HepG2 (cell line): Measurements from ENCODE around the gene ARL6IP4. TPM values are rescaled to one million over a fixed set of nuclear protein-coding genes. Genes with fewer than 3 reads are reported as not detected.

Source experiments
- ATAC-seq: fragments of 200-7000 bp; cut with Tn5 transposase; 3 replicates; pipeline ENCODE4 v1.9.1; 2020; ENCODE audit warnings: mild to moderate bottlenecking, moderate library complexity
- BruUV-seq: library from RNA; stranded (reverse); fragments of 400-500 nt; replicated peaks from 2 replicates; lab custom pipeline; 2021; lab: Mats Ljungman, UMichigan
- CTCF ChIA-PET: fragments of 300-600 bp; formaldehyde crosslinking; extraction: SDS; loops from one replicate; lab custom pipeline; 2021; ENCODE audit warnings: low total read pairs, inconsistent platforms, low intra/inter-chr PET ratio; lab: Yijun Ruan, JAX
- POLR2A ChIA-PET: fragments of 350-600 bp; sonication (Branson Sonifier 250); formaldehyde crosslinking; loops from one replicate; lab custom pipeline; 2020; ENCODE audit warnings: antibody characterized with exemption, inconsistent platforms; lab: Yijun Ruan, JAX
- DNase-seq: peaks from one replicate; pipeline ENCODE4 v3.0.0-alpha.2; 2015; ENCODE audit warnings: low spot score
- FAIRE-seq: peaks from 3 replicates; lab custom pipeline; 2011; peaks lifted over from hg19 to GRCh38; lab: Jason Lieb, UNC
- H2AFZ ChIP-seq: one replicate; pipeline ENCODE4 v1.6.1; 2011; ENCODE audit warnings: low read length, inconsistent platforms
- H3K27ac ChIP-seq: fragments of 300-600 bp; 3 replicates; pipeline ENCODE4 v1.8.0; 2011; ENCODE audit warnings: mixed run types, mild to moderate bottlenecking, mixed read lengths, low read length, inconsistent platforms; ENCODE audit not compliant: insufficient read depth; ENCODE audit errors: extremely low read length
- H3K27me3 ChIP-seq, 2 experiments: fragments of 200-600 bp in 1 of 2; 2 replicates in 1 of 2; 3 replicates in 1 of 2; pipeline versions ENCODE4 v1.6.0 to v1.8.0; 2011; ENCODE audit warnings: low read length in 2 of 2, mild to moderate bottlenecking in 2 of 2, moderate library complexity in 2 of 2, inconsistent platforms in 1 of 2; ENCODE audit not compliant: insufficient read depth in 2 of 2, control insufficient read depth in 1 of 2
- H3K36me3 ChIP-seq, 2 experiments: fragments of 200-600 bp in 1 of 2; replicated peaks in 1 of 2; 2 replicates in 1 of 2; 3 replicates in 1 of 2; pipeline versions ENCODE4 v1.5.1 to v1.8.0; 2011; ENCODE audit warnings: low read length in 2 of 2, inconsistent platforms in 1 of 2; ENCODE audit not compliant: insufficient read depth in 2 of 2, control insufficient read depth in 1 of 2
- H3K4me1 ChIP-seq: 2 replicates; pipeline ENCODE4 v1.5.1; 2012; ENCODE audit warnings: low read length, inconsistent platforms; ENCODE audit not compliant: insufficient read depth
- H3K4me2 ChIP-seq: 2 replicates; pipeline ENCODE4 v1.6.0; 2011; ENCODE audit warnings: low read depth, low read length, inconsistent platforms
- H3K4me3 ChIP-seq, 3 experiments: fragments of 200-600 bp in 1 of 3; sonication (generic), shearing (Covaris generic) in 1 of 3; replicated peaks in 1 of 3; 2 replicates each; pipeline ENCODE4 v1.5.1; 2011 to 2016; ENCODE audit warnings: low read length in 3 of 3, inconsistent platforms in 2 of 3, low read depth in 2 of 3, mild to moderate bottlenecking in 2 of 3, control low read depth in 1 of 3, mixed read lengths in 1 of 3; ENCODE audit not compliant: insufficient read depth in 1 of 3
- H3K79me2 ChIP-seq: one replicate; pipeline ENCODE4 v1.6.1; 2011; ENCODE audit warnings: low read length, inconsistent platforms; ENCODE audit not compliant: insufficient read depth
- H3K9ac ChIP-seq: 2 replicates; pipeline ENCODE4 v1.6.0; 2011; ENCODE audit warnings: mild to moderate bottlenecking, low read depth, low read length, inconsistent platforms; ENCODE audit not compliant: insufficient read depth
- H3K9me3 ChIP-seq: 2 replicates; pipeline ENCODE4 v1.5.1; 2012; ENCODE audit warnings: mild to moderate bottlenecking, low read length
- H4K20me1 ChIP-seq: 2 replicates; pipeline ENCODE4 v1.6.0; 2011; ENCODE audit warnings: inconsistent platforms, mild to moderate bottlenecking, low read length, moderate library complexity; ENCODE audit not compliant: insufficient read depth
- ARID2 ChIP-seq: sonication (generic); formaldehyde crosslinking; IDR thresholded peaks from 2 replicates; pipeline ENCODE4 v1.8.1; 2022; ENCODE audit warnings: mild to moderate bottlenecking, missing genetic modification reagents, borderline replicate concordance
- CAMTA2 ChIP-seq: sonication (generic); formaldehyde crosslinking; IDR thresholded peaks from 2 replicates; pipeline ENCODE4 v1.4.0; 2020; ENCODE audit warnings: mild to moderate bottlenecking, missing genetic modification reagents, borderline replicate concordance
- CEBPG ChIP-seq: IDR thresholded peaks from 2 replicates; pipeline ENCODE4 v1.6.1; 2016
- DR1 ChIP-seq: sonication (generic); formaldehyde crosslinking; IDR thresholded peaks from 2 replicates; pipeline ENCODE4 v1.8.0; 2021; ENCODE audit warnings: mild to moderate bottlenecking, missing genetic modification reagents, inconsistent platforms
- HNRNPK ChIP-seq: fragments of 200-400 bp; formaldehyde crosslinking; IDR thresholded peaks from 2 replicates; pipeline ENCODE4 v1.6.1; 2018; ENCODE audit warnings: low read length, low read depth, moderate library complexity, mild to moderate bottlenecking; ENCODE audit not compliant: poor library complexity, severe bottlenecking
- IKZF5 ChIP-seq: IDR thresholded peaks from 2 replicates; pipeline ENCODE4 v1.6.1; 2018; ENCODE audit warnings: missing genetic modification reagents, mild to moderate bottlenecking, missing compliant biosample characterization
- MEIS1 ChIP-seq: sonication (generic); formaldehyde crosslinking; IDR thresholded peaks from 2 replicates; pipeline ENCODE4 v1.9.0; 2021; ENCODE audit warnings: mild to moderate bottlenecking, missing genetic modification reagents, moderate library complexity, borderline replicate concordance
- NCOA5 ChIP-seq: sonication (generic); formaldehyde crosslinking; IDR thresholded peaks from 2 replicates; pipeline ENCODE4 v1.4.0; 2020; ENCODE audit warnings: missing genetic modification reagents
- NKX3-1 ChIP-seq: sonication (generic); formaldehyde crosslinking; IDR thresholded peaks from 2 replicates; pipeline ENCODE4 v1.5.0; 2020; ENCODE audit warnings: missing genetic modification reagents
- PCBP2 ChIP-seq: fragments of 200-400 bp; formaldehyde crosslinking; optimal IDR thresholded peaks from 2 replicates; pipeline ENCODE3; 2018; ENCODE audit warnings: low read length, low read depth; ENCODE audit not compliant: poor library complexity, severe bottlenecking
- PREB ChIP-seq: sonication (generic); formaldehyde crosslinking; IDR thresholded peaks from 2 replicates; pipeline ENCODE4 v1.4.0; 2020; ENCODE audit warnings: missing genetic modification reagents
- ZKSCAN1 ChIP-seq: fragments of 150-350 bp; IDR thresholded peaks from 2 replicates; pipeline ENCODE4 v1.6.1; 2014; ENCODE audit warnings: low read length
- ZNF138 ChIP-seq: sonication (generic); formaldehyde crosslinking; IDR thresholded peaks from 2 replicates; pipeline ENCODE4 v1.5.0; 2020; ENCODE audit warnings: mild to moderate bottlenecking, low read depth, missing genetic modification reagents
- ZNF276 ChIP-seq: sonication (generic); formaldehyde crosslinking; IDR thresholded peaks from 2 replicates; pipeline ENCODE4 v1.4.0; 2020; ENCODE audit warnings: mild to moderate bottlenecking, low read depth, missing genetic modification reagents
- WGBS: methylation state at CpG from one replicate; pipeline ENCODE4 v1.1.6; 2017; ENCODE audit warnings: low lambda C conversion rate; 5-methylcytosine and 5-hydroxymethylcytosine counted together
- in situ Hi-C: cut with HindIII; loops from 2 replicates; pipeline ENCODE4 v1.10.0; 2017; ENCODE audit warnings: low pct_unique_long_range_greater_than_20kb; ENCODE audit not compliant: extremely low pct_ligation_motif_present
- intact Hi-C: fragments of 100-400 bp; cut with micrococcal nuclease; formaldehyde crosslinking; loops from one replicate; pipeline ENCODE4 v1.10.0; 2022; ENCODE audit not compliant: unreplicated experiment
- polyA plus RNA-seq, 8 experiments: library from polyadenylated mRNA; depleted of rRNA in 3 of 8; stranded (reverse) in 7 of 8; unstranded in 1 of 8; fragments of >200 nt; fragmentation: Illumina TruSeq in 4 of 8; extraction: Trizol in 4 of 8; gene quantifications; 2 replicates each; pipeline versions ENCODE4 v1.2.1 to v1.2.3, GENCODE V29; 2011 to 2016; ENCODE audit warnings: low read depth in 4 of 8, missing spikeins in 1 of 8, mixed read lengths in 1 of 8; ENCODE audit not compliant: insufficient read depth in 1 of 8
- total RNA-seq, 5 experiments: library from RNA; depleted of rRNA; stranded (reverse); fragments of >200 nt; fragmentation: Illumina TruSeq; extraction: Trizol; gene quantifications; 2 replicates each; pipeline ENCODE4 v1.2.3, GENCODE V29; 2016; ENCODE audit warnings: low read depth in 1 of 5

The ARL6IP4 gene
- total and polyA plus RNA-seq, 2 of the 13 experiments (the other 11 are each of a cell fraction or from before 2014, with no cell fraction given), result 155 to 220 TPM

GRCh38 chr12:122949405-122949804, 31.1 kb upstream of the ARL6IP4 start:
- CTCF ChIA-PET, result no interaction called here
- 100% methylated on average over 7 of the region's 8 CpGs for WGBS
- FAIRE-seq (no peak), DNase-seq (no peak), ATAC-seq (no peak)
- Histone ChIP-seq H3K4me2 (no peak overlapping the region), H4K20me1 (no peaks in the 10 kb centered on the region), H3K27me3 (no peaks in the 10 kb centered on the region), H3K4me1 (peaks cover 21% of the 10 kb centered on the region), H2AFZ (no peak overlapping the region), H3K36me3 (peaks cover 0 to 1% of the 10 kb centered on the region in 2 experiments; a peak in 1 of 5 replicates), H3K9me3 (no peaks in the 10 kb centered on the region), H3K4me3 (no peak overlapping the region), H3K9ac (no peak overlapping the region), H3K27ac (no peak overlapping the region), H3K79me2 (no peaks in the 10 kb centered on the region)
- in situ Hi-C loops, result loop anchor here (5.0 kb wide), 1 partner anchor 82 kb away; no protein-coding TSS in a partner anchor
- POLR2A ChIA-PET, result no interaction called here
- intact Hi-C loops, result no loop called here
- BruUV-seq, result no TSS peak
- no peak for TF ChIP-seq NKX3-1 (CRISPR knock-in tag)
- TF ChIP-seq ZNF138 (CRISPR knock-in tag), result no peak
- TF ChIP-seq DR1 (CRISPR knock-in tag), result no peak
- no peak for TF ChIP-seq PCBP2

- no TSS peak for BruUV-seq
- POLR2A ChIA-PET, result no interaction called here
- H3K27ac ChIP-seq, result no peak overlapping the region
Measured at GRCh38 chr12:122949816-122950675, 30.4 kb upstream of the ARL6IP4 start.

More at GRCh38 chr12:122949816-122950675, 30.4 kb upstream of the ARL6IP4 start:
- in situ Hi-C loops, result loop anchor here (5.0 kb wide), 1 partner anchor 83 kb away; no protein-coding TSS in a partner anchor
- Histone ChIP-seq H3K9ac (no peak overlapping the region), H3K4me2 (no peak overlapping the region), H3K4me1 (peaks cover 21% of the 10 kb centered on the region), H3K79me2 (no peaks in the 10 kb centered on the region)
- TF ChIP-seq CAMTA2 (CRISPR knock-in tag), result no peak
- no peak for TF ChIP-seq MEIS1
- no peak for TF ChIP-seq CEBPG
- TF ChIP-seq PREB, result no peak
- TF ChIP-seq NCOA5, result no peak
- TF ChIP-seq HNRNPK, result no peak
- no peak for TF ChIP-seq ARID2 (CRISPR knock-in tag)
- TF ChIP-seq ZNF276 (CRISPR knock-in tag), result no peak
- TF ChIP-seq IKZF5 (CRISPR knock-in tag), result no peak
- no peak for TF ChIP-seq ZKSCAN1
- TF ChIP-seq, all 625 proteins: peak for 0
- H2AFZ ChIP-seq, result no peak overlapping the region
- FAIRE-seq (no peak), DNase-seq (no peak), ATAC-seq (no peak)
- 94% methylated on average over 13 of the region's 27 CpGs for WGBS
- CTCF ChIA-PET, result no interaction called here
- H3K36me3 ChIP-seq, result peaks cover 0 to 1% of the 10 kb centered on the region in 2 experiments; a peak in 1 of 5 replicates
- no peaks in the 10 kb centered on the region for H4K20me1 ChIP-seq
- H3K27me3 ChIP-seq, result no peaks in the 10 kb centered on the region
- intact Hi-C loops, result no loop called here
- H3K4me3 ChIP-seq, result no peak overlapping the region
- no peaks in the 10 kb centered on the region for H3K9me3 ChIP-seq
